Trophoblast cell (in vitro differentiated cells and primary cell): Measurements from ENCODE around the gene LCOR.

ENCODE experiments used
- DNase-seq, 2 donors: peaks; one replicate each; pipeline ENCODE4 v3.0.0-alpha.2; 2016
- H2AFZ ChIP-seq: 2 replicates; pipeline ENCODE4 v1.6.1; 2013; ENCODE audit warnings: low read length, moderate library complexity, mild to moderate bottlenecking; ENCODE audit not compliant: insufficient read depth, poor library complexity
- H2AK5ac ChIP-seq: 2 replicates; pipeline ENCODE4 v1.6.1; 2013; ENCODE audit warnings: mild to moderate bottlenecking, low read length
- H2BK120ac ChIP-seq: 2 replicates; pipeline ENCODE4 v1.6.1; 2013; ENCODE audit warnings: low read length, mild to moderate bottlenecking, moderate library complexity; ENCODE audit not compliant: insufficient read depth, poor library complexity
- H2BK12ac ChIP-seq: 2 replicates; pipeline ENCODE4 v1.6.1; 2013; ENCODE audit warnings: mild to moderate bottlenecking, low read length, moderate library complexity
- H2BK5ac ChIP-seq: 2 replicates; pipeline ENCODE4 v1.6.1; 2013; ENCODE audit warnings: low read length, low read depth, moderate library complexity, mild to moderate bottlenecking; ENCODE audit not compliant: poor library complexity
- H3K14ac ChIP-seq: 2 replicates; pipeline ENCODE4 v1.6.1; 2013; ENCODE audit warnings: mild to moderate bottlenecking, low read length
- H3K18ac ChIP-seq: 2 replicates; pipeline ENCODE4 v1.6.1; 2013; ENCODE audit warnings: mild to moderate bottlenecking, low read length
- H3K23ac ChIP-seq: 2 replicates; pipeline ENCODE4 v1.6.1; 2013; ENCODE audit warnings: low read length
- H3K27ac ChIP-seq: 2 replicates; pipeline ENCODE4 v1.5.1; 2013; ENCODE audit warnings: low read depth, mild to moderate bottlenecking, inconsistent platforms, low read length, moderate library complexity
- H3K27me3 ChIP-seq: 2 replicates; pipeline ENCODE4 v1.6.1; 2013; ENCODE audit warnings: inconsistent platforms, mild to moderate bottlenecking, low read length, moderate library complexity; ENCODE audit not compliant: insufficient read depth
- H3K36me3 ChIP-seq, 2 experiments: 1 replicate in 1 of 2; 2 replicates in 1 of 2; pipeline ENCODE4 v1.6.1; 2013; ENCODE audit warnings: low read length in 2 of 2, mild to moderate bottlenecking in 2 of 2, moderate library complexity in 1 of 2; ENCODE audit not compliant: insufficient read depth in 2 of 2, control insufficient read depth in 1 of 2
- H3K4ac ChIP-seq: 2 replicates; pipeline ENCODE4 v1.6.1; 2013; ENCODE audit warnings: low read depth, mild to moderate bottlenecking, low read length, moderate library complexity
- H3K4me1 ChIP-seq, 2 experiments: 1 replicate in 1 of 2; 2 replicates in 1 of 2; pipeline ENCODE4 v1.6.1; 2013; ENCODE audit warnings: low read length in 2 of 2, mild to moderate bottlenecking in 2 of 2, moderate library complexity in 1 of 2; ENCODE audit not compliant: insufficient read depth in 2 of 2, control insufficient read depth in 1 of 2
- H3K4me2 ChIP-seq: 2 replicates; pipeline ENCODE4 v1.6.1; 2013; ENCODE audit warnings: inconsistent platforms, mild to moderate bottlenecking, low read length, moderate library complexity
- H3K4me3 ChIP-seq: 2 replicates; pipeline ENCODE4 v1.5.1; 2013; ENCODE audit warnings: mild to moderate bottlenecking, low read depth, low read length, inconsistent platforms
- H3K79me1 ChIP-seq: one replicate; pipeline ENCODE4 v1.6.1; 2013; ENCODE audit warnings: low read length
- H3K79me2 ChIP-seq: 2 replicates; pipeline ENCODE4 v1.6.1; 2013; ENCODE audit warnings: low read length, mild to moderate bottlenecking; ENCODE audit not compliant: control insufficient read depth, insufficient read depth, poor library complexity
- H3K9ac ChIP-seq: 2 replicates; pipeline ENCODE4 v1.6.1; 2013; ENCODE audit warnings: mild to moderate bottlenecking, low read length
- H3K9me3 ChIP-seq: 2 replicates; pipeline ENCODE4 v1.6.1; 2013; ENCODE audit warnings: low read depth, mild to moderate bottlenecking, control low read depth, inconsistent platforms, low read length; ENCODE audit not compliant: insufficient read depth
- H4K12ac ChIP-seq: 2 replicates; pipeline ENCODE4 v1.6.1; 2013; ENCODE audit warnings: low read depth, mild to moderate bottlenecking, low read length, moderate library complexity
- H4K8ac ChIP-seq: 2 replicates; pipeline ENCODE4 v1.6.1; 2013; ENCODE audit warnings: low read depth, mild to moderate bottlenecking, low read length, moderate library complexity
- H4K91ac ChIP-seq: one replicate; pipeline ENCODE4 v1.6.1; 2013; ENCODE audit warnings: low read depth, mild to moderate bottlenecking, low read length, moderate library complexity
- WGBS: extraction: QIAGEN DNeasy Blood & Tissue Kit; methylation state at CpG from one replicate; pipeline ENCODE4 v1.1.7; 2013; ENCODE audit warnings: missing lambda C conversion rate; ENCODE audit not compliant: insufficient read length, insufficient coverage; ENCODE audit errors: extremely low coverage; 5-methylcytosine and 5-hydroxymethylcytosine counted together

LCOR gene

GRCh38 chr10:96794836-96795733 lies 37.0 kb upstream of the LCOR start:
- no peak overlapping the region for H2BK12ac ChIP-seq
- no peak overlapping the region for H2BK120ac ChIP-seq
- H3K27ac ChIP-seq, result no peak overlapping the region
- H3K4me1 ChIP-seq, result no peaks in the 10 kb centered on the region
- H3K14ac ChIP-seq, result no peak overlapping the region
- H3K9ac ChIP-seq, result no peak overlapping the region
- DNase-seq, result no peak
- whole genome bisulfite sequencing, result no CpG with 5 or more reads among the region's 8 CpGs
- no peak overlapping the region for H3K4me3 ChIP-seq
- no peaks in the 10 kb centered on the region for H3K79me2 ChIP-seq
- no peak overlapping the region for H2BK5ac ChIP-seq
- no peaks in the 10 kb centered on the region for H3K27me3 ChIP-seq
- H4K8ac ChIP-seq, result no peak overlapping the region
- H2AK5ac ChIP-seq, result no peak overlapping the region
- H2AFZ ChIP-seq, result no peak overlapping the region
- H4K12ac ChIP-seq, result no peak overlapping the region
- H3K18ac ChIP-seq, result no peak overlapping the region
- no peak overlapping the region for H3K4ac ChIP-seq
- no peak overlapping the region for H4K91ac ChIP-seq
- no peaks in the 10 kb centered on the region for H3K36me3 ChIP-seq
- no peak overlapping the region for H3K4me2 ChIP-seq
- H3K79me1 ChIP-seq, result no peaks in the 10 kb centered on the region
- no peak overlapping the region for H3K23ac ChIP-seq
- no peaks in the 10 kb centered on the region for H3K9me3 ChIP-seq

GRCh38 chr10:96797485-96797884 lies 34.6 kb upstream of the LCOR start:
- H2BK5ac ChIP-seq, result no peak overlapping the region
- no peaks in the 10 kb centered on the region for H3K9me3 ChIP-seq
- H4K8ac ChIP-seq, result no peak overlapping the region
- no peak overlapping the region for H4K12ac ChIP-seq
- WGBS, result no CpG with 5 or more reads among the region's 4 CpGs
- H3K4ac ChIP-seq, result no peak overlapping the region
- no peak overlapping the region for H2BK120ac ChIP-seq
- no peaks in the 10 kb centered on the region for H3K27me3 ChIP-seq
- no peak overlapping the region for H2AK5ac ChIP-seq
- no peak overlapping the region for H3K4me2 ChIP-seq
- H3K27ac ChIP-seq, result no peak overlapping the region
- H4K91ac ChIP-seq, result no peak overlapping the region
- H3K23ac ChIP-seq, result no peak overlapping the region
- H2AFZ ChIP-seq, result no peak overlapping the region
- H3K79me2 ChIP-seq, result no peaks in the 10 kb centered on the region
- H3K18ac ChIP-seq, result no peak overlapping the region
- H2BK12ac ChIP-seq, result no peak overlapping the region
- no peaks in the 10 kb centered on the region for H3K79me1 ChIP-seq
- H3K4me3 ChIP-seq, result no peak overlapping the region
- no peak for DNase-seq
- no peak overlapping the region for H3K14ac ChIP-seq
- H3K36me3 ChIP-seq, result no peaks in the 10 kb centered on the region
- no peaks in the 10 kb centered on the region for H3K4me1 ChIP-seq
- H3K9ac ChIP-seq, result no peak overlapping the region

GRCh38 chr10:96803288-96803664 lies 28.8 kb upstream of the LCOR start:
- no peak overlapping the region for H3K14ac ChIP-seq
- H2BK5ac ChIP-seq, result no peak overlapping the region
- H3K4me2 ChIP-seq, result no peak overlapping the region
- H4K91ac ChIP-seq, result no peak overlapping the region
- no peaks in the 10 kb centered on the region for H3K27me3 ChIP-seq
- DNase-seq, result peak in 1 of 2 donors; percentile 93
- H3K23ac ChIP-seq, result no peak overlapping the region
- no peaks in the 10 kb centered on the region for H3K36me3 ChIP-seq
- no peak overlapping the region for H2AK5ac ChIP-seq
- H4K12ac ChIP-seq, result no peak overlapping the region
- H2BK120ac ChIP-seq, result no peak overlapping the region
- no peaks in the 10 kb centered on the region for H3K4me1 ChIP-seq
- no peak overlapping the region for H3K9ac ChIP-seq
- H3K79me2 ChIP-seq, result no peaks in the 10 kb centered on the region
- H4K8ac ChIP-seq, result no peak overlapping the region
- H3K4ac ChIP-seq, result no peak overlapping the region
- H3K9me3 ChIP-seq, result peaks cover 3% of the 10 kb centered on the region
- H2BK12ac ChIP-seq, result no peak overlapping the region
- H2AFZ ChIP-seq, result no peak overlapping the region
- WGBS, result no CpG with 5 or more reads among the region's 2 CpGs
- H3K27ac ChIP-seq, result no peak overlapping the region
- H3K18ac ChIP-seq, result no peak overlapping the region
- no peak overlapping the region for H3K4me3 ChIP-seq
- no peaks in the 10 kb centered on the region for H3K79me1 ChIP-seq

- no peak overlapping the region for H2BK5ac ChIP-seq
- H3K18ac ChIP-seq, result no peak overlapping the region
- no peak overlapping the region for H4K91ac ChIP-seq
- H3K9me3 ChIP-seq, result no peaks in the 10 kb centered on the region
- H3K4me3 ChIP-seq, result no peak overlapping the region
- H3K79me2 ChIP-seq, result no peaks in the 10 kb centered on the region
- H3K27ac ChIP-seq, result no peak overlapping the region
- H3K9ac ChIP-seq, result no peak overlapping the region
- H3K36me3 ChIP-seq, result no peaks in the 10 kb centered on the region
- H4K12ac ChIP-seq, result no peak overlapping the region
- H3K14ac ChIP-seq, result no peak overlapping the region
- WGBS, result no CpG with 5 or more reads among the region's 1 CpG
- no peak overlapping the region for H2AK5ac ChIP-seq
- H3K4me1 ChIP-seq, result peaks cover 0 to 3% of the 10 kb centered on the region in 2 experiments
- H3K4me2 ChIP-seq, result no peak overlapping the region
- H3K27me3 ChIP-seq, result no peaks in the 10 kb centered on the region
- peak; percentile 69 to 90 for DNase-seq
- no peak overlapping the region for H3K23ac ChIP-seq
- H3K4ac ChIP-seq, result no peak overlapping the region
- H2AFZ ChIP-seq, result no peak overlapping the region
- no peak overlapping the region for H2BK12ac ChIP-seq
- H3K79me1 ChIP-seq, result no peaks in the 10 kb centered on the region
- H2BK120ac ChIP-seq, result no peak overlapping the region
- H4K8ac ChIP-seq, result no peak overlapping the region
These were observed 17.8 kb upstream of the LCOR start for GRCh38 chr10:96814264-96814663.
